GM23248 (cell line): ENCODE measurements around the gene SMCO2.

Experiments
- EZH2 ChIP-seq: fragments of 200-600 bp; sonication (generic); IDR thresholded peaks from 2 replicates; pipeline ENCODE4 v1.6.1; 2018; ENCODE audit warnings: antibody characterized with exemption, mild to moderate bottlenecking; ENCODE audit not compliant: insufficient read depth, poor library complexity, severe bottlenecking
- EZH2phosphoT487 ChIP-seq: fragments of 200-600 bp; sonication (generic); IDR thresholded peaks from 2 replicates; pipeline ENCODE4 v1.6.1; 2018; ENCODE audit warnings: antibody characterized with exemption, moderate library complexity, mild to moderate bottlenecking, low read depth; ENCODE audit not compliant: insufficient read depth

DNA sequence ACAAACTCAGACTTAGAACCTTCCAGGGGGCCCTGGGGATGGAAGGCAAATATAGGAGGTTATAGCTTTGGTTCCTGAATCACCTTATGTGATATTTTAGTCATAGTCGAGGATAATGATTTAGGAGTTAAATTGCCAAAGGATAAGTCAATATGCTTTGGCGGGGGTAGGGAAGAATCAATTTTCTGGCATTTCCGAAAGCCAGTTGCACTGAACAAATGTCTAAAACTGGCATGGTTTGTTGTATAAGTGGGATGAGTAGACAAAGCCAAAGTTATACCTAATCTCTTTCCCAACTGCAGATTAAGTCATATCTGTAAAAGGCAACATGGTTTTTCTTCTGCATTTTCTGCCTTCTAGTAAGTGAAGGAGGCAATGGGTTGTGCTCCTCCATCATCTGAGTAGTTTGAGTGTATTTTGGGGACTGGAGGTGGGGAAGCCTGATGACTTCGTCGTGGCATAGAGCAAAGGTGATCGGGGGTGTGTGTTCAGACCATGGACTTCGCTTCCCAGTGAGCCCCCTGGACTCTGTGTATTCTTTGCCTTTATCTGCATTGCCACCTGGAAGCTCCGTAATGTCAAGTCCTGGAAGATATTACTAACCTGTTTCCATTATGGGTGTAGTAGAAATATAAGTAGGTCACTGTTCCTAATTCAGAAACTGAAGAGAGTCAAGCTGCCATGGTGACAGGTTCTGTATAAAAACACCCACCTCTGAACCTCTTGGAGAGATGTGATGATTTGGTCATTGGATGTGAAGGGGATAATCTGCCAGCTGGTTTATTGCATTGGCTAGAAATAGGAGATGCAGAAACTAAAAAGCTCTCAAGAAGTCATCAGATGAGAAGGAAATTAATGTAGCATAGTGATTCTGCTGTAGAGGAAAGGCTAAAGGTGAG is 102.0 kb downstream of the SMCO2 start:
- TF ChIP-seq EZH2phosphoT487 (no peak), EZH2 (no peak)
